HG03439 (cell line): ENCODE data around the gene CD300E.

Source experiments
- ATAC-seq: cut with Tn5 transposase; IDR thresholded peaks from one replicate; pipeline ENCODE4 v1.9.1; 2021; ENCODE audit warnings: mild to moderate bottlenecking, moderate library complexity; ENCODE audit not compliant: unreplicated experiment

Gene CD300E, protein sequence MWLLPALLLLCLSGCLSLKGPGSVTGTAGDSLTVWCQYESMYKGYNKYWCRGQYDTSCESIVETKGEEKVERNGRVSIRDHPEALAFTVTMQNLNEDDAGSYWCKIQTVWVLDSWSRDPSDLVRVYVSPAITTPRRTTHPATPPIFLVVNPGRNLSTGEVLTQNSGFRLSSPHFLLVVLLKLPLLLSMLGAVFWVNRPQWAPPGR

GRCh38 chr17:74623693-74624093, at the start of gene CD300E:
TSS of gene CD300E (minus strand) at chr17:74623738. CDS start at chr17:74623621, 117 bp downstream.
- no peak for ATAC-seq

DNA sequence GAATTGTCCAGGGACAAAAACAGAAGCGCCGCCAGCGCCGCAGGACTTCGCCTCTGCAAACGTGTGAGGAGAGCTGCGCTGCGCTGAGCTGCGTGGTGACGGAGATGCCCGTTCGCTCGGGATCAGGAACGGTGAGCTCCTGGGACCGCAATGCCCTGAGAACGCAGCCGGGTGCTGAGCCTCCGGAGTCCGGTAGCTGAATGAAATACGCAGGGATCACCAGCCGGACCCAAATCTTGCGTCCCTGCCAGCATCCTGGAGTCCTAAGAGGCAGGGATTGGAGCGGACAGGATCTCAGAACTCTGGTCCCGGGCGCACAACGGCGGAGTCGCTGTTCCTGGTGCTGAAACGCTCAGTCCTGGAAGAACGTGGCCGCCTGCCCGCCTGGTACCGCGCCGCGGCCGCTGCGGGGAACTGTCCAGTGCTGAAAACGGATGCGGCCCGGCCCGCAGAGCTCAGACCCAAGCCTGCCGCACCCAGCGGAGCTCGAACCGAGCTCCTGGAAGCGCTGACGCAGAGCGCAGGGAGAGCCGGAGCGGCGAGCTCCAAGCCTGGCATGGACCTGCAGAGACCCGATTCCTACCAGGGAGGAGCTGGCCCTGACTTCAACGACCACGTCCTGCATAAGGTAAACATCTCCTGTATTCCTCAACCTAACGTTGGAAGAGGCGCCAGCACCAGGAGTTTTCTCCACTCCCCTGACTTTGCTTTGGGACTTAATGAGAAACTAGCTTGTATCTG, 47.7 kb upstream of the CD300E start:
- ATAC-seq: no peak

DNA sequence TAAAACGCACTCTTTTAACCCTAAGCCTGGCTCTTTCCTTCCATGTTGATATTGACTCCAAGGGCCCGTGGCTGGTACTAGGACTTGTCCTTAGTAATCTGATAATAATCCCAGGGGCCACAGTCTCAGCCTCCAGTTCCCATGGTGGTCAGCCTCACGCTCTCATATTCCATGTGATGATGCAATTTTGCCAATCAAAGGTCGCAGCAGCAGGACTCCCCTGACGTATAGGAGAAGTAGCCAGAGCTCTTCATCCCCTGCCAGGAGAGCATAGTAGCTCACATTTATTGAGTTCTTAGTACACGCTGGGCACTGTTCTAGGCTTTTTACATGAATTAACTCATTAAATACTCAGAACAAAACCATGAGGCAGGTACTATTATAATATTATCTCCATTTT, 46.8 kb upstream of the CD300E start:
- no peak for ATAC-seq

GRCh38 chr17:74663561-74663960, 40.0 kb upstream of the CD300E start:
- no peak for ATAC-seq

DNA sequence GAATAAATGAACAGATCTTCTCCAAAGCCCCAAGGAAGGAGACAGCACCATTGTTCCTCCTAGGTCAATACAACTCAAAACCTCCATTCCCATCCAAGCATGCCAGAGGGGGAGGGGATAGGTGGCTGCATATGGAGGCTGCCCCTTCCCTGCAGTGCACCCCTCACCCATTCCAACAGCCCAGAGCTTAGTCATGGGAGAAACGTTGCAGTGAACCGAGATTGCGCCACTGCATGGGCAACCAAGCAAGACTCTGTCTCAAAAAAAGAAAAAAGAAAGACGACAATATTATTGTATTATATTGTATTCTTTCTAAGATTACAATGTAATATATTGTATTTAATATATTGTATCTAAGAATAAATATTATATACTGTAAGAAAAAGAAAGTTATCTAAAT, 36.4 kb upstream of the CD300E start:
- no peak for ATAC-seq

- ATAC-seq: no peak
Observed at GRCh38 chr17:74658620-74659019, 35.1 kb upstream of the CD300E start.

DNA sequence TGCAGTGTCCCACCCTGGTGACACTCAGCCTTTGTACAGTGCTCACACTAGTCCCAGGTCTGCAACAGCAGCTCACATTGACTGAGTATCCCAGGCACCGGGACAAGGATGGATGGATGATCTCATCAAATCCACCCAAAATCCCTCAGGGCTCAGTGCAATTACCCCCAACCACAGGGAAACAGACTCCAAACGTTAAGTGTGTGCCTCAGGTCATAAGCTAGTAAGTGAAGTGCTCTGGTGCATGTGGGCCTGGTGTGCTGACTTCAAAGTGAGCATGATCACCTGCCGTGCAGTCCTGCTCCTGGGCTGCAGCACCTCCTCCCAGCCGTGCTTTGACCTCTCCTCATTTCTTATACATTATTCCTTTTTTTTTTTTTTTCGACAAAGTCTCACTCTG, 31.2 kb upstream of the CD300E start:
- ATAC-seq: no peak

- no peak for ATAC-seq
Observed at GRCh38 chr17:74652020-74652419, 28.5 kb upstream of the CD300E start.

GRCh38 chr17:74649909-74650308, 26.4 kb upstream of the CD300E start:
- no peak for ATAC-seq

GRCh38 chr17:74647871-74648672, 24.5 kb upstream of the CD300E start:
- ATAC-seq: no peak

GRCh38 chr17:74646231-74646630, 22.7 kb upstream of the CD300E start:
- no peak for ATAC-seq

DNA sequence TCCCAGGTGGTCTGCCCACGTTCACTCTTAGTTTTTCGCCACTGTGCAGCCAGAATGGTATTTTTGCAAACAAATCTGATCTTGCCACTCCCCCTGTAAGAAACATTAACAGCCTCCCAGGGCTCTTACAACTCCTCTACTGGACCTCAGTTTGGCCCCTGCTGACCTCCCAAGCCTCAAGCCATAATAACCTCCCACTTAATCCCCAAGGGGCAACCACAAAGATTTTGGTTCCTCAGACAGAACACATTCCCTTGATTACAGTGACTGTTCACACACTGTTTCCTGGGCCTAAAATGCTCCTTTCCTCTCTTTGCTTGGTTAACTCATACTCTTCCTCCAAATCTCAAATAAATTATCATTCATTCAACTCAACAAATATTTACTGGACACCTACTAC, 21.5 kb upstream of the CD300E start:
- ATAC-seq: no peak

GRCh38 chr17:74644419-74644818, 20.9 kb upstream of the CD300E start:
- ATAC-seq: no peak

DNA sequence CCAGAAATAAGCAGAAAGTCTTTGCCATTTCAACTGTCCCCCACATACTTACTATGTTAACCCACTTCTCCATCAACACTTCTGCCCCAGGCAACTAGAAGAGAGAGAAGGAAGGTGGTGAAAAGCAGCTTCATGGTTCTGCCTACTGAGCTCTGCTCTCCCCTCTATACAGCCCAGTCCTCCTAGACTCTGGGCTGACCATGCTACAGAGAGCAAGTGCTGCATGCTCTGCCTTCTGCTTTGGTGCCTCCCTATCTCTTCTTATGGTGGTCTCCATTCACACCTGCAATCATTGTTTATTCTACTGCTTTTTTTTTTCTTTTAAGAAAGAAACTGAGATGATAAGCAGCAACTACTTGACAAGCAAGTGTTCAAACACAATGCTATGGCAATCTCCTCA, 20.3 kb upstream of the CD300E start:
- ATAC-seq: no peak

- no peak for ATAC-seq
Observed at GRCh38 chr17:74642995-74643394, 19.5 kb upstream of the CD300E start.

- ATAC-seq: no peak
Observed at GRCh38 chr17:74642556-74642955, 19.0 kb upstream of the CD300E start.

DNA sequence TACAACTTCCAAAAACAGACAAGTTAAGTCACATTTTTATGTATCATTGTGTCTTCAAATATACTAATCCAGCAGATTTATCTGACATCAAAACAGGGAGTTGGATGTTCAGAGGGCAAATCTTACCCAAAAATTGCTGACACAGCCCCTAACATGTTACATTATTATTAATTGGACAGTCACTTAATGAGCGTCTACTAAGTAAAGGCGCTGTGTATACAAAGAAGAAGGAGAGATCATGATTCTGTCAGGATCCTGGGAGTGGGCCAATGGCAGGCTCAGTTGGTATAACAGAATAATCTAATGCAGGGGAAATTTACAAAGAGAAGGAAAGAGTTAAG, 18.4 kb upstream of the CD300E start:
- ATAC-seq: no peak

DNA sequence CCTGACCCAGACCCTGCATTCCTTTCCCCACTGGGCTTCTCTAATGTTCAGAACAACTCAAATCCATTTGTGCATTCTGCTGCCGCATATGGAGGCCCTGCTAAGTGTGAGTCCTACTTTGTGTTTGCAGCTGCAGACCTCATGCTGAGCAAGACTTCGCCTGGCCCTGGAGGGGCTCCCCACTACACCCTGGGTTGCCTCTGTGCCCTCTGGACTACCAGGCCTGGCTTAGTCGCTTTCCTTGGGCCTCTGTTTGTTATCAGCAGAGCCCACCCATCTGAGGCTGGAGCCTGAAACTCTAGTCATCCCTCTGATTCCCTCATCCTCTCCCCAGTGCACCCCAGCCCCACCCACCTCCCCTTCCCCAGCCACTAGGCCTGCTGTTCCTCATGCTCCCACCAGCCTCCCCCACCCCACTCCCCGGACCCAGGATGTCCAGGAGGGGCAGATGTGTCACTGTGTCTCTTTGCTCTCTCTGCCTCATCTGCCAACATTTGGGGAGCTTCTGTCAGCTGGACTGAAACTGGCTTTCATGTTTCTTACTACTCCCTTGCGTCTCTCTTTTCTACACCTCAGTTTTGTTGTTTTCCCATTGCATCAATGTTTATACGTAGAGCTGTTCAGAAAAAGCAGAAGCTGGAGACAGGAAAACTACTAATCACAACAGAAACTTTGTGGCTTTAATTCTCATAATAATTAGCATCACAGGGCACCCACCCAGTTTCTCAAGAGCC, 17.9 kb upstream of the CD300E start:
- no peak for ATAC-seq

DNA sequence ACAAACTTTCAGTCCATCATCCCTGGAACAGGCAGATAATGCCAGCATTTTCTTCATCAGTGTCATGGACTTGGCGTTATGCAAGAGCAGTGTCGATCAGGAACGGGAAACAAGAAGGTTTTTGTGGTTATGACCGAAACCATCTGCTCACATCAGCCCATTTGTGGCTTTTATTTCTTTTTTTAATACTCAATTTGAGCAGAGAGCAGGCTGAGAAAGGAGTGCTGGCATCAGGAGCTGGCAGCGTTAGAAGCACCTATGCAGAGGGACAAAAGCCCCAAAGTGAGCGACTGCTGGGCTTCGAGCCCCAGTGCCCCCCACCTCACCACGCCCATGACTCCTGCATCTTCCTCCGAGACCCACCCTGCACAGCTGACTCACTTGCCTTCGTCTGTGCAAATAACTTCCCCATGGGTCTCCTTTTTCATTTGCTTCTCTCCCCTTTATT, 16.2 kb upstream of the CD300E start:
- ATAC-seq: no peak

DNA sequence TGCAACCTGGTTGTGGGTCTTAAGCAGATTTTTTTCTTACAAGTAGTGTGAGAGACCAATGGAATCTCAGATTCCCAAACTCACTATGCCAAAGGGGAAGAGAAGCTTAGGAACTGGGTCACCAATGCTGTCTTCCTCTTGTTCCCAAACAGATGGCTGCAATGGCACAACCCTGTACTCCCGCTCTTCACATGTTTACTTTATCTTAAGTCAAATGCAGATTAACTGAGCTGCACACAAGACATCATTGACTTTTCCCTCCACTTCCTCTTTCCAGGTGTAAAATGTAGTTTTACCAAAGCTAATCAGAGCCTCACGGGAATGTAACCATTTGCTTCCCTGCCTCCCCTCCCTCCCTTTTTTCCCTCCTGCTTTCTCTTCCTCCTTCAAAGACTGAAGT, 14.4 kb upstream of the CD300E start:
- ATAC-seq: no peak

DNA sequence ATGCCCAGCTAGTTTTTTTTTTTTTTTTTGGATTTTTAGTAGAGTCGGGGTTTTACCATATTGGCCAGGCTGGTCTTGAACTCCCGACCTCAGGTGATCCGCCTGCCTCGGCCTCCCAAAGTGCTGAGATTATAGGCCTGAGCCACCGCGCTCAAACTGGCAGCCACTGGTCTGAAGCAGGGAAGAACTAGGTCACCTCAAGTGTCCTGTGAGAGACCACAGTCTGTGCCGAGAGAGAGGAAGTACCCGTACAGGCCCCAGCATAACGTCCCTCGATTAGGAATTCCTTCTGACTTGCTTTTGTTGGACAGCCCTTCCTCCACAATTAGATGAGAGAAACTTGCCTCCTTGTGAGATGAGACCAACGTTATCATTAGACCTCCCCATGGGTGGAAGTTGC, 13.7 kb upstream of the CD300E start:
- no peak for ATAC-seq
